Lung microvascular endothelial cell (primary cell): Measurements from ENCODE around the gene G6PC3. TPM values are rescaled to one million over a fixed set of nuclear protein-coding genes. Genes with fewer than 3 reads are reported as not detected.
A peak's percentile ranks its signal among the peaks of the same experiment; 100 is the strongest.
"Not testable (repeated sequence)": the region's sequence is repeated elsewhere in the genome, so short reads cannot be mapped to it uniquely, and the experiment has no call there.

Experiments used
- DNase-seq, 2 donors: peaks; one replicate each; pipeline versions ENCODE4 v3.0.0 to v3.0.0-alpha.2; 2010; ENCODE audit warnings: low read depth in 2 of 2
- total RNA-seq: library from RNA; depleted of rRNA; stranded (reverse); fragments of >200 nt; gene quantifications from 2 replicates; pipeline ENCODE4 v1.2.1, GENCODE V29; 2014

G6PC3 gene
- total RNA-seq, 1 donor from 2014 or later, result 25.2 TPM

- no peak for DNase-seq
Measured at GRCh38 chr17:44105941-44106340, 35.4 kb downstream of the G6PC3 start.

DNA sequence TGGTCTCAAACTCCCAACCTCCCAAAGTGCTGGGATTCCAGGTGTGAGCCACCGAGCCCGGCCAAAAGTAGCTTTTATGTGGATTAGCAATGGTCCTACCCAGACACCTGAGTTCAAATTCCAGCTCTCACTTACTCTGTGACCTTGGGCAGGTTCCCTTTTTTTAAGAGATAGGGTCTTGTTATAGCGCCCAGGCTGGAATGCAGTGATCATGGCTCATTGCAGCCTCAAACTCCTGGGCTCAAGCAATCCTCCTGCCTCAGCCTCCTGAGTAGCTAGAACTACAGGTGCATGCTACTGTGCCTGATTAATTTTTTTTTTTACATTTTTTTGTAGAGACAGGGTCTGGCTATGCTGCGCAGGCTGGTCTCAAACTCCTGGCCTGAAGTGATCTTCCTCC, 36.3 kb downstream of the G6PC3 start:
- DNase-seq, result no peak

- peak; percentile 51 to 70 for DNase-seq
Measured at GRCh38 chr17:44108440-44109311, 38.1 kb downstream of the G6PC3 start.

DNA sequence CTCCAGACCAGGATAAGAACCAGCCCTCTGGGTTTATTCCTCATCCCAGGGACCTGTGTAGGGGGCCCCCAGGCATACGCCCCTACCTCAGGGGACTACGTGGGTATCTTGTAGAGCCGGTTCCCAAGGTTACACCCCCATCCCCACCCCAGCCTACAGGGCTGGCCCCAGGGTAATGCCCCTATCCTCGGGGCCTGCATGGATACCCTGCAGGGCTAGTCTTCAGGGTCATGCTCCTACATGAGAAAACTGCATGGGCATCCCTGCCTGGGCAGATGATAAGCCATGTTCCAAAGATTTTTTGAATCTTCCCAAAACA, 38.7 kb downstream of the G6PC3 start:
- no peak for DNase-seq

GRCh38 chr17:44110011-44110686, 39.6 kb downstream of the G6PC3 start:
- no peak for DNase-seq

DNA sequence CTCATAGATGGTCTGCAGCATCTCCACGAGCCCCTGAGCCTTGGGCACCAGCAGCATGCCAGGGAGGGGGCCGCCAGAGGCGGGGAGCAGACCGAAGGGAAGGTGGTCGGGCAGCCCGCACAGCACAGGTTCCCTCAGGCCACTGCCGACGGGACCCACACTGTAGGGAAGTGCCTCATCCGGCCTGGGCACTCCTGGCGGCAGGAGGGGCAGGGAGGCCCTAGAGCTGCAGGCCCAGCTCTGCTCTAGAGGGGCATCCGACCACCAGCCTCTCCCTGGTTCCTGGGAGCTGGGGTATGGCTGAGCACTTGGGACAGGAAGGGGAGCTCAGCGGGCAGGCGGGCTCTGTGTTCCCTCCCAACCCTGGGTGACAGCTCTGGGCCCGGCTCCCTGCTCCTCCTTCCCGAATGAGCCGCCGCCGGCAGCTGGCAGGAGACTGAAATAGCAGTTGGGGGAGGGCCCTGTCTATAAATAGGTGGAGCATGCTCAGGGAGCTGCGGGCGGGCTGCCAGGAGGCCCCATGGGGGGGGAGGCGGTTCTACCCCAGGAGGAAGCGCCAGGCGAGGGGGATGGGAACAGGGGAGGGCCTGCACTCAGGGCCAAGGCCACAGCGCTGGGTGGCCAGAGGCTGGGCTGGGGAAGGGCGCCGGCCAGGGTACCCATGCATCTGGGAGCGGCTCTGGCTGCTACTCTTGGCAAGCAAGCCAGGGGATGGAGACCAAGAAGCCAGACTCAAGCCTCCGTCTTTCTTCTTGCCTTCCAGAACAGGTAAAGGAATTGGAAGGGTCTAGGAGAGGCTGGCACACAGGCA, 40.5 kb downstream of the G6PC3 start:
- peak; percentile 82 to 92 for DNase-seq

DNA sequence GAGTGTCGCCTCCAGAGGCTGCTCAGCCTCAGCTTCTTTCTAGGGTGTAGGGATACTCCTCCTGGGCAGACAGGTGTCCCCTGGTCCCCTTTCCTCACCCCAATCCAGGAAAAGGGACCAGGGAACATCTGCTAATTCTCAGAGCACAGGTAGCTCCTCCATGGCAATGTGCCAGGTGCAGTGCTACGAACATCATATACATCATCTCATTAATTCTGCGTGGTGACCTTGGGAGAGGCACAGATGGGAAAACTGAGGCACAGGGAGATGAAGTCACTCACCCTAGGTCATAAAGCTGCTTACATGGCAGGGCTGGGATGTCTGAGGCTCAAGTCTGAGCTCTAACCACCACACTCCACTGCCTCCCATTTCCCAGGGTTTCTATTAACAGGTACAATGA, 41.2 kb downstream of the G6PC3 start:
- no peak for DNase-seq

DNA sequence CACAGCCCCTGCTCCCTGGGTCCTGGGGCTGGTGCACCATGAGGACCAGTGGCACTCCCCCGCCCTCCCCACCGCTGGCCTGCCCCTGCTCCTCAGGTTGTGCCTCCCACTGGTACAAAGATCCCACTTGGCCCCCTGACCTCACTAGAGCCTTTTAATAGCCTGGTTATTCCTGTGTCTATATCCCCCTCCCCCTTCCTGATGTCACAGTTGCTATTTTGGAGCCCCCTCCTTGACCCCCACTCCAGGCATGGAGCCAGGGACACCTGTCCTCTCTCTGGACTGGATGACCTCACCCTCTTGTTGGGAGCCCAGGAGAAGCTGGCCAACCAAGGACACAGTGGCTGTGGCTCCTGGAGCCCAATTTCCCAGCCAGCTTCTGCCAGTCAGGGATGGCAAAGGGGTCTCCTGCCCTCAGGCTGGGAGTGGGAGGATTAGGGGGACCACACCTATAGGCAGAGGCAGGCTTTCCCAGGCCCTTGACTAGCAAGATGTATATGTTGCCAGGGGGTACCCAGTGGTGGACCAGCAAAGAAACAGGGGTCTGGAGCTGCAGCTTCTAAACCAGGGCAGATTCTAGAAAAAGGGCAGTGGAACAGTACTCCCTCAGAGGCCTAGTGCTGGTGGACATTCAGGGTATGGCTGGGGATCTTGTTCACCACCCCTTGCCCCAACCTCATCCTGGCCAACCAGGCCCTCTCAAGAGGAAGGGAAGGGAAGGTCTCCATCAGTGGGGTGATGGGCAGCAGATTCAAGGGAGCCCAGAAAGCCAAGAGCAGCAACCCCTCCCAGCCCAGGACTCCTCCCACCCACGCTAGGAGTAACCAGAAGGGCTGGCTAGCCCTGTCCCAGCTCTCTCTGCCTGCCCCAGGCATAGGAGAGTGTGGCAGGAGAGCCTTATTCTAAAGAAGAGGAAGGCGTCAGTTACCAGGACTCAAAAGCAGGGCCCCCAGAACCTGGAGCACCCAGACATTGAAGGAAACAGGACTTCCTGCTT, 42.0 kb downstream of the G6PC3 start:
- DNase-seq, result no peak

DNA sequence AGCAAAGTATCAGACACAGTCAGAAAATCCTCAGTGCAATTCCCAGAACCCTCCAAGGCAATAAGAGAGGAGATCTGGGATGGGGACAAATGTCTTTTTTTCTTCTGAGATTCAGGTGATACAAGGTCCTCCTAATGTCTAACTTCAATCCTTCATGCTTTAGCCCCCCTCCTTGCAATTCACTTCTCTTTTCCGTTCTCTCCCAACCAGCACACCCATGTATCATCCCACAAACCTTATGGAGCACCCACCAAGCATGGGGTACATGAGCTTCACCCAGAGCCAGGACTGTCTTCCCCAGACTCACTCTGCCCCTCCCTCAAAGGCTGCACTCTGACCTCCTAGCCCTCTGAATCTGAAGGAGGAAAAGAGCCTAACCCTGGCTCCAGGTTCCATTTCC, 42.8 kb downstream of the G6PC3 start:
- DNase-seq, result no peak

DNA sequence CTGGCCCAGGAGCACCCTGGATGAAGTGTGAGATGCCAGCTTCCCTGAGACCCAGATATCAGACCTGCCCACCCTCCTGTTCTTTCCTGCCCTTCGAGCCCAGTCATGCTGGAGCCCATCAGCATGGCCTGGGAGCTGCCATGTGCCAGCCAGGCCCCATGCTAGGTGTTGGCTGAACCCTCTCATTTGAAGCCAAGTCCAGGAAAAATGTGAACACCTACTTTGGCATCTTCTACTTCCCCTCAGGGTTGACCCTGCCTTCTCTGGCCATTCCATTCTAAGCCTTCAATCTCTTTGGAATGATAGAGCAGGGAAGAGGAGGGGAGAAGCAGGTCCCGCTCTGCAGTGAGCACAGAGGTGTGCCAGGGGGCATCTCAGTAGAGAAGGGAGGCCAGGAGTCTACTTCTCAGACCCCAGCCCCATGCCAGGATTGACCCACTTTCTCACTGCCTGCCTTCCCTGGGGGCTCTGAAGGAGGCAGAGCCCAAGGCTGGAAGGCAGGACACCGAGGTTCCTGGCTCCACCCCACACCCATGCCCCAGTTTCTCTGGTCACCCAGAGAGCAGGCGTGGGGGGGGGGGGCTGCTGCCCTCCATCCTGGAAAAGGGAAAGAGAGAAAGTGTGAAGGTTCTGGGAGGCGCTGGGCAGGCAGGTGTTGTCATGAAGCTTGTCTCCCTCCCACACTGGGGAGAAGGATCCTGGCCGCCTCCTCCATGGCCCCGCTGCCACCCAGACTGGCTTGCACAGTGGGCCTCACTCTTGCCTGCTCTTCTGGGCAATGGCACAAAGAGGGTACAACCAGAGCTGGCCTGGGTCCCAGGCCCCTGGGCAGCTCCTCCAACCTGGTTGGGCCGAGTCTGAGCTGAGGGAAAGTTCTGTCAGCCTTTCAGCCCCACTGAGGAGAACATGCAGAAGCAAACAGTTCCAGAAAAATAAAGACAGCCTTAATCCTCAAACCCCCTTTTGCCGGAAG, 43.6 kb downstream of the G6PC3 start:
- no peak for DNase-seq

DNA sequence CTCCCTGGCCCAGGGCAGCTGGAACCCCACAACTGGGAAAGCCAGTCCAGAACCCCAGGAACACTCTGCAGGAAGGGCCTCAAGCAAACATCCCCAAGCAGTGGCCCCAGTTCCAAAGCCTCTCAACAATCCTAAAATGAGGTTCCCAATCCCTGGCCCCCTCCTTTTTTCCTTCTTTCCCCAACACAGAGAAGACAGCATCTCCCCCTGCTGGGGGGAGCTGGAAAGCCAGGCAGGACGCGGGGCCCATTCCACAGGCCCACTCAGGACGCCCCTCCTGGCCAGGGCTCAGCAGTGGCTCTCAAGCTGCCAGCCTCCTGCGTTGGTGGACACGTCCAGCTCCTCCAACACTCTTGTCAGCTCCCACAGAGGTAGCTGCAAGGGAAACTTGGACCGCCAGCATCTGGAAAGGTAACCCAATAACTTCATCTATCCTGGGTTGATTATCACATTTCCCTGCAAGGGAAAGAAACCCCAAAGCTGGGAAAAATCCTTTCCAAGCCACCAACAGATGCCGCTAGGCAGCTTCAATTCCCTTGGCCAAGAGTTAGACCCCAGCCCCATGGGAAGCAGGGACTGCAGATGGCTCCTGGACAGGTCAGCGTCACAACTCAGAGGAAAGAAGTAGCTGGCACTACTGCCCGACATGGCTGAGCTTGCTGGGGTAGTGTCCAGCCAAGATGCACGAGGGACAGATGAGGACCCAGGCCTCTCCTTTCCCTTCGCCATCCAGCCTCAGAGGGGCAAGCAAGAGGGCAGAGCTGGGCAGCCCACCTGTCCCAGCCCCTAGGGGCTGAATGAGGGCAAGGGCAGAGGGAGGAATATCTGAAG, 45.3 kb downstream of the G6PC3 start:
- peak; percentile 55 to 67 for DNase-seq

DNA sequence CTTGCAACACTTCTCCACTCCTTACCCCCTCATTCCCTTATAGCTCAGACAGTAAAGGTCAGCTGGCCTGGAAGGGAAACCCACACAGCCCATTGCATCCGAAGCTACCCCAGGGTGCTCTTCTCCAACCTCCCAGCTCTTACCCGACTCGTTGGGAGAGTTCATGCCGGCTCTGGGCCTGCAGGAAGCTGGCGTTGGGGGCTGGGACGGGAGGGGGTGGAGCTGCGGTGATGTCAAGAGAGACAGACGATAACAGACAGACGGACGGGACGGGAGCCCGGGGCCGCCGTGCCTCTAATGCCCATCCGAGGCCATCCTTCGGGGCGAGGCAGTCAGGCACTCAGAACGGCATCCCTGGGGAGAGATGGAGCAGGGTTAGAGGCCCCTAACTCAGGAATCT, 46.8 kb downstream of the G6PC3 start:
- DNase-seq, result no peak

DNA sequence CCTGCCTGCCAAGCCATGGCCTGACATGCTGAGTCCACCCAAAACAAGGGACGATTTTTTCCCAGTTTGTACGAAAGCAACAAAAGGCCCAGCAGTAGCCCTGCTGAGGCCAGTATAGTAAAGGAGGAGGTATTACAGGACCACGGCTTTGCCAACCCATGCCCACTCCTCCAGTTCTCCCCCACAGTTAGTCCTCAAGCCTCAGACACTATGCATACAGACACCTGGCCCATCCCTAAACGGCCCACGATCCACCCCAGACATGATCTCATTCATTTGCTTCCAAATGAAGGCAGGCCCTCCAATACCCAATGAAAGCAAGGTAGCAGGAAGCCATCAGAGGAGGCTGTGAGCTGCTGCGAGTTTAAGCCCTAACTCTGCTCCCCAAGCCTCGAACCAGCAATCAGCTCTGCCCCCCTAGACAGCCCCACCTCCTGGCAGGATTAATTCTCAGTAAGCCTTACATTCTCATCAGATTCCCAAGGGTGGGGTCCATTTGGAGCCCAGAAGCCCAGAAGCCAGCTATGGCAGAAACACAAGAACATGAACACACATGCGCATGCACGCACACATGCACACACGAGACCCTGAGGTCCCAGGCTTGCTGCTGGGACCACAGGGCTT, 48.0 kb downstream of the G6PC3 start:
- DNase-seq, result no peak

GRCh38 chr17:44119062-44119461, 48.5 kb downstream of the G6PC3 start:
- no peak for DNase-seq

DNA sequence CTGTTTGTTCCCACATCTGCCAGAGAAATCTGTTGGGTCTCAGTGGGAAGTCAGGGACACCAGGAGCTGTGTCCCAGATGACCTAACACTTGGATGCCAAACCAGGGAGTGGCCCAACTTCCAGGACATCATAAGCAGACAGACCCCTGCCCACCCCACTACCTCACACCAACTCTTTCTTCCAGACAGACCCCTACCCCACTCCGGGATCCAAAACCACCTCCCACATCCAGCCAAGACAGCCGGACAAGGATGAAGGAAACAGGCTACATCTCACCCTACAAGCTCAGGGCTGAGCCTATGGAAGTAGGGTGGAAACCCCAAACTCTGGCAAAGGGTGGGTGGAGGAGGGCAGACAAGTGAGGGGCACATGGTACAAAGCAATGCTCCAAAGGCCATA, 49.3 kb downstream of the G6PC3 start:
- no peak for DNase-seq

DNA sequence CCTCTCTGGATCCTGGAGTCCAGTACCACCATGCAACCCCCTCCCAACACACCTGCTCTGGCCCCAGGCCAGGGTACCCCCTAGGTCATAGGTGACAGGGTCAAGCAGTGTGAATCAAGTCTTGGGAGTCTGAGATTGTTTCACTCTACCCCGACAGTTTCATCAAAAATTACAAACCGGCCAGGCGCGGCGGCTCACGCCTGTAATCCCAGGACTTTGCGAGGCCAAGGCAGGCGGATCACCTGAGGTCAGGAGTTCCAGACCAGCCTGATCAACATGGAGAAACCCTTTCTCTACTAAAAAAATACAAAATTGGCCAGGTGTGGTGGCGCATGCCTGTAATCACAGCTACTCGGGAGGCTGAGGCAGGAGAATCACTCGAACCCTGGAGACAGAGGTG, 49.7 kb downstream of the G6PC3 start:
- not testable (repeated sequence) for DNase-seq

DNA sequence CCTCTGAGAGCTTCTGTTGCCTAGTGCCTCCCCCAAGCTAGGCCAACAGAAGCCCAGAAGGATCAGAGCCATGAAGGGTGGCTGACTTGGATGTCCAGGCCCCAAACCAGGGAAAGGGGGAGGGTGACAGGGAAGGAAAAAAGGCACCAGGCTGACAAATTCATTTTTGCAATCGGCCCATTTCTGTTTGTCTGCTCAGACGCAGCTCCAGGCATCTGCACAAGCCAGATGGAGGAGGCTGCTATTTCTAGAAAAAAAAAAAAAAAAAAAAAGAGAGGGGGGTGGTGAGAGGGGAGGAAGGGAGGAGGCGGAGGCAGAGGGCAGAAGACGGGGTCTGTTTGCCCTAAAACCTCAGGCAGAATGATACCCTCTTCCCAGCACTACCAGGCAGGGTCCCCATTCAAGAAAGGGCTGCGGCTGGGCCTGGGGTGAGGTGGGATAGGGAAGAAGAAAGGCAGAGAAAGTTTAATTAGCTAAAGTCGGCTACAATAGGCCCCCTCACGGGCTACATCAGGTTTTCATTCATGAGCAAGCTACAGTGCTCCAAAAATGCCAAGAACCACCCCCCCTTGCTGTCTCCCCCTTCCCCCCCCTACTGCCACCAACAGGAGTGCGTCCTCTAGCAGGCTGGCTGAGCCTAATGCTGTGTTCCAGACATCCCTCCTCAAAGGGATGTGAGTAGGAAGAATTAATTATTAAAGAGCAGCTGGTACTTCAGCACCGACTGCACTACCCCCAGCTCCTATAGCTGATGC, 50.5 kb downstream of the G6PC3 start:
- DNase-seq, result no peak
